ENCODE measurements around the gene TSPAN14.

DNA sequence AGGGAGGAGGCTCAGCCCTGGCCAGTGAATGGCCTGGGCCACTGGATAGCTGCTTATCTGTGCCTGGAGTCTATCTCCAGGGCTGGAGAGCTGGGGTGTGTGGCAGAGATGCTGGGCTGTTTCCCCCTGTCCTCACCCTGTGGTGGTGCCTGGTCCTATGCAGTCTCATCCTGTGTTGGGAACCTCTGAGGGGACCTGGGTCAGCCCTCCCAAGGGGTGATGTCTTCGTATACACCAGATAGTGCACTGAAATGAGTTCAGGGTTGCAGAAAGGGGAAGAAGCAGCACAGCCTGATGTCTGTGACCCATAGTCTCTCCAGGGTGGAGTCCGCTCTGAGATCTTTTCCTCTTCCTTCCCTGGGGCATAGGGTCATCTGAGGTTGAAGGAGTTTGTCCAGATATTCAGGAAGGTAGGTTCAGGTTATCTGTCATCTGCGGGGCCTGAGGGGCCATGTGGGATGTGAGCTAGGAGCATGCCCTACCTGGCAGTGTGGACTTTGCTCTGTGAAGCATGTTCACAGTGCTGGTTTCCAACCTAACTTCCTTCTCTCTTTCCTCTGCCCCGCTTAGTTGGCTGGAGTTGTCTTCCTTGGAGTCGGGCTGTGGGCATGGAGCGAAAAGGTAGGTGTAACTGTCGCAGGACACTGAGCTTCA lies 50.2 kb downstream of the TSPAN14 start:
- no peak for TF ChIP-seq CTCF (IDR thresholded peaks at IDR 0.05)
- TF ChIP-seq POLR2A (IDR thresholded peaks at IDR 0.05): no peak
